Keratinocyte (primary cell): Measurements from ENCODE around the gene RBM6.

Experiments
- EZH2 ChIP-seq: IDR thresholded peaks from one replicate; pipeline ENCODE4 v1.6.1; 2012; ENCODE audit warnings: inconsistent platforms, mild to moderate bottlenecking, low read length, moderate library complexity
- TF ChIP-seq, protein P1 (sequence below), 3 experiments: IDR thresholded peaks in 1 of 3; conservative IDR thresholded peaks in 1 of 3; optimal IDR thresholded peaks in 1 of 3; 2 replicates in 2 of 3; 3 replicates in 1 of 3; pipeline versions ENCODE3 to v1.5.1; 2011; ENCODE audit warnings: low read length in 3 of 3, mild to moderate bottlenecking in 3 of 3, moderate library complexity in 2 of 3, control low read depth in 1 of 3, inconsistent platforms in 1 of 3; ENCODE audit not compliant: insufficient read depth in 2 of 3; ENCODE audit errors: extremely low read depth in 1 of 3

GRCh38 chr3:49902511-49903345, 37.2 kb upstream of the RBM6 start:
- TF ChIP-seq, protein P1, sequence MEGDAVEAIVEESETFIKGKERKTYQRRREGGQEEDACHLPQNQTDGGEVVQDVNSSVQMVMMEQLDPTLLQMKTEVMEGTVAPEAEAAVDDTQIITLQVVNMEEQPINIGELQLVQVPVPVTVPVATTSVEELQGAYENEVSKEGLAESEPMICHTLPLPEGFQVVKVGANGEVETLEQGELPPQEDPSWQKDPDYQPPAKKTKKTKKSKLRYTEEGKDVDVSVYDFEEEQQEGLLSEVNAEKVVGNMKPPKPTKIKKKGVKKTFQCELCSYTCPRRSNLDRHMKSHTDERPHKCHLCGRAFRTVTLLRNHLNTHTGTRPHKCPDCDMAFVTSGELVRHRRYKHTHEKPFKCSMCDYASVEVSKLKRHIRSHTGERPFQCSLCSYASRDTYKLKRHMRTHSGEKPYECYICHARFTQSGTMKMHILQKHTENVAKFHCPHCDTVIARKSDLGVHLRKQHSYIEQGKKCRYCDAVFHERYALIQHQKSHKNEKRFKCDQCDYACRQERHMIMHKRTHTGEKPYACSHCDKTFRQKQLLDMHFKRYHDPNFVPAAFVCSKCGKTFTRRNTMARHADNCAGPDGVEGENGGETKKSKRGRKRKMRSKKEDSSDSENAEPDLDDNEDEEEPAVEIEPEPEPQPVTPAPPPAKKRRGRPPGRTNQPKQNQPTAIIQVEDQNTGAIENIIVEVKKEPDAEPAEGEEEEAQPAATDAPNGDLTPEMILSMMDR (optimal IDR thresholded peaks at IDR 0.05 in 1 of 3, IDR thresholded peaks at IDR 0.05 in 1 of 3, conservative IDR thresholded peaks at IDR 0.05 in 1 of 3; ENCODE audit: extremely low read depth in 1 of 3, insufficient read depth in 2 of 3, low read length in 3 of 3), result no peak
- TF ChIP-seq EZH2, result no peak
